GM04504 (cell line): Measurements from ENCODE around the gene RGS12.
"Not testable (repeated sequence)": the region's sequence is repeated elsewhere in the genome, so short reads cannot be mapped to it uniquely, and the experiment has no call there.

Source experiments
- DNase-seq: peaks from one replicate; pipeline ENCODE4 v3.0.0-alpha.2; 2012; ENCODE audit warnings: low read depth

The RGS12 gene

GRCh38 chr4:3299122-3299975, 6.5 kb downstream of the RGS12 start:
- no peak for DNase-seq

DNA sequence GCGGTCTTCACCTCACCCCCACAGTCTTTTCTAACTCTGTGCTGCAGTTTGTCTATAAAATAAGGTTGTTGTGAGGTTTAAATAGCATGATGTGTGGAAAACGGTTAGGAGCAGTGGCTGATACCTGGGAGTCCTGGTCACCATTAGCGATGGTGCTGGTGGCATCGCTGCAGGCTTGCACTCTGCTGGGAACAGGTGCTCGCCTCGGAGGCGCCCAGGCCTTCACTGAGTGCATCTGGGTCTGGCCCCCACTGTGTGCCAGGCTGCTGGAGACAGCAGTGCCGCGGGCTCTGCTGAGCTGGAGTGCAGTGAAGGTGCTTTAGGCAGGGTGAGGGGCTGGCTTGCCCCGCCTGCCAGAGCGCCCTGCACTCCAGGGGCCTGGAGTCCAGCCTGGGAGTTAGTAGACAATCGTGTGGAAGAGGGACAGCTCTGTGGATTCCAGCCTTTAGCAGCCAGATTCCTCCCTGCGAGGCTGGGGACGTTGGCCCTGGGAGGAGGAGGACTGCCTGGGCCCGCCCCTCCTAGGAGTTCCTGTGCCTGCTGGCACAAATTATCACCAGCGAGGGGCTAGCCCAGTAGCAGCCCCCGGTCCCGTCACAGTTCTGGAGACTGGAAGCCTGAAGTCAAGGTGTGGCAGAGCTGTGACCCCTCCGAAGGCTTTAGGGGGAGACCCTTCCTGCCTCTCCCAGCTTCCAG, 7.3 kb downstream of the RGS12 start:
- no peak for DNase-seq

DNA sequence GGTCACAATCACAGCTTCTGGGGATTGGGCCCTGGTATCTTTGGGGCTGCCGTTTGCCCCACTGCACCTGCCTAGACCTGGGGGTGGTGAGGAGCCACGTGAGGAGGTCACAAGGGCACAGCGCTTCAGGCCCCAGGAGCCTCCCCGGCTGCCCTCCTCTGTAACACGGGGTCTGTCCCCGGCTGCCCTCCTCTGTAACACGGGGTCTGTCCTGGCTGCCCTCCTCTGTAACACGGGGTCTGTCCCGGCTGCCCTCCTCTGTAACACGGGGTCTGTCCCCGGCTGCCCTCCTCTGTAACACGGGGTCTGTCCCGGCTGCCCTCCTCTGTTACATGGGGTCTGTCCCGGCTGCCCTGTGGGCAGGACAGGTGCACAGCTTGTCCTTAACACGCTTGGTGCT, 8.1 kb downstream of the RGS12 start:
- not testable (repeated sequence) for DNase-seq

GRCh38 chr4:3301450-3302172, 8.8 kb downstream of the RGS12 start:
- no peak for DNase-seq

DNA sequence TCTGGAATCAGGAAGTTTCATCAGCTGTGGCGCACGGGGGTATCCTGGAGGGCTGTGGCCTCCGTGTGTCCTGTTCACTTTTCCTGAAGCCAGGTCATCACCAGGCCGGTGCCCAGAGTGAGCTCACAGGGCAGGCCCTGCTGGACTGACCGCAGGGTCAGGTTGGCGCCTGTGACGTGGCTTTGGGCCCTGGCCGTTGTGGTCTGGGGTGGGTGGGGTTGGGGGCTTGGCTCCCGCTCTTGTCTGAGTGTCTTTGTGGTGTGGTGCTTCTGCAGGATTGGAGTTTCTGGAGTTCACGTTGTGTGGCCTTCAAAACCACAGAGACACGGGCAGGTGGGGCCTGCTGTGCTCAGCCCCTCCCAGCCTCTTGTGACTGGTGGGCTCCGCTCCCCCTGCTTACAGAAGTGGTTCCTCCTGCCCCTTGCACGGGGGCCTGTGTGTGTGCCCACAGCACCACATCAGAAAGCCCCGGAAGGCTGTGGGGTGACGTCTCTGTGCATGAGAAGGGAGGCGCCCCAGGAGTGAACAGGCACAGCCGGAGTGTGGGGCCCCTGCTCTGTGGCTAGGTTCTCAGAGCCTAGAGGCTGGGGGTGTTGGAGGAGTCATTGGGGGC, 9.5 kb downstream of the RGS12 start:
- no peak for DNase-seq

GRCh38 chr4:3302786-3303564, 10.2 kb downstream of the RGS12 start:
- DNase-seq = no peak

GRCh38 chr4:3303565-3303824, 10.7 kb downstream of the RGS12 start:
- DNase-seq = no peak

- DNase-seq = no peak
Observed at GRCh38 chr4:3303923-3304710, 11.3 kb downstream of the RGS12 start.

DNA sequence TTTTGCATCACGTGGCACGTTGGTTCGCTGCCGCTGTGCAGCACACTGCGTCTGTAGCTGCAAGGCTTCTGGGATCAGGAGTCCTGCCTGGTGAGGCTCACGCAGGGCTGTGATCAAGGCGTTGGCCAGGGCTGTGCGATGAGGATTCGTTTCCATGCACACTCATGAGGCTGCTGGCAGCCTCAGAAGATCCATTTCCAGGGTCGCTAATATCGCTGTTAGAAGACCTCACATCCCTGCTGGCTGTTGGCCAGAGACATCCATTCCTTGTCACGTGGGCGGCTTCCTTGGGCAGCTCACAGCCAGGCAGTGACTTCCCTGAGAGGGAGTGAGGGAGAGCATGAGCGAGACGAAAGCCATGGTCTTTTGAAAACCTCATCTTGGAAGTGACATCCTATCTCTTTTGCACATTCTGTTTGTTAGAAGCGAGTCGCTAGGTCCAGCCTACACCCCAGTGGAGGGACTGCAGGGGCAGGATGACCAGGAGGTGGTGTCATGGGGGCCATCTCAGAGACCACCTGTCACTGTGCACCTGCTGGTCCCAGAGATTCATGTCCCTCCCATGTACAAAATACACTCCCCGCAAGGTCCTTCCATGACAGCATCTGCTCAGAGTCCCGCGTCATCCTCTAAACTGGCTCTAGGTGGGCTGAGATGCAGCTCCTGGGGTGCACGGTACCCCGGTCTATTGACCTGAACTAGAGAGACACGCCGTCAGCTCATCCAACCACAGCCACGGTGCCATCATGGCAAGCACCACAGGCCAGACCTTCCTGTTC, 12.2 kb downstream of the RGS12 start:
- DNase-seq = no peak

DNA sequence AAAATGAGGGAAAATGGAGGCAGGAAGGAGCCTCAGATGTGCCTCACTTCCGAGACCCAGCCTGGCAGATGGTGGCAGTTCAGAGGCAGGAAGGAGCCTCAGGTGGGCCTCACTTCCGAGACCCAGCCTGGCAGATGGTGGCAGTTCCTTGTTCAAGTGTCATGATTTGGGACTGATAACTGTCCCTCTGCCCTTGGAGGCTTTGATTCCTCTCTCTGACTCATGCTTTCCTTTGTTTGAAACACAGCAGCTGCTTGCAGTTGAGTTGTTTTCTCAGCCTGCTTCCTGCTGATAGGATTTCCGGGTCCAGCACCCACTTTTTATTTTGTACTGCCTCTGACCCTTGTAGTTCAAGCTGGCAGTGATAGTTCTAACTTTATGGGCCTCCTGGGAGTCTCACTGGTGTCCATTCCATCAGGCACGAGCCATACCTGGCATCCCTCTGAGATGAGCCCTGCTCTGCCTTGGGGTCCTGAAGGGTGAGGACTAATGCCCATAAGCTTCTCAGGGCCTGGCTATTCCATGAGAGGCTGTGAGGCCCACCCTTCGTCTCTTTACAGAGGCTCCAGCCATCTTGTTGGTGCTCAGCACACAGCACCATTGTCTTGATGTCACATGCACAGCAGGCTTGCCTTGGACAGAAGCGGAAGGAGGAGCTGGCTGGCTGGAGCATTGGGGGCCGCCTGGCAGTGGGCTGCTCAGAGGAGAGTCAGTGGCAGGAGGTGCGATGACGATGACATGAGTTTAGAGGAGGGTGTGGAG, 13.0 kb downstream of the RGS12 start:
- DNase-seq = no peak

DNA sequence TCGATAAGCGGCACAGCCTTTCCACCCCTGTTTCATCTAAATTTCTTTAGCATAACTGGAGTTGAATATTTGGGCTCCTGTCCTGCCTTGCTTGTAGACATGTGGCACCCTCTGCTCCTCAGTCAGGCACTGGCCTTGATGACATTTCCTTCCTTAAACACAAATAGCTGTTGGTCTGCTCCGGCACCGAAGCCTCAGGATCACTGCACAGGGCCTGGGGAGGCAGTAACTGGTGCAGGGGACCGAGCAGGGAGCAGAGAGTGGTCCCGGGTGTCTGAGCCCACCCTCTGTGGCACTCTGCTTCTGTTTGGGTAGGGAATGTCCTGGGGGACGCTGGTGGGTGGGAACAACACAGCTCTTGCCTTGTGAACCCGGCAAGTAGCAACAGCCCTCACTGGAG, 13.6 kb downstream of the RGS12 start:
- DNase-seq = no peak

DNA sequence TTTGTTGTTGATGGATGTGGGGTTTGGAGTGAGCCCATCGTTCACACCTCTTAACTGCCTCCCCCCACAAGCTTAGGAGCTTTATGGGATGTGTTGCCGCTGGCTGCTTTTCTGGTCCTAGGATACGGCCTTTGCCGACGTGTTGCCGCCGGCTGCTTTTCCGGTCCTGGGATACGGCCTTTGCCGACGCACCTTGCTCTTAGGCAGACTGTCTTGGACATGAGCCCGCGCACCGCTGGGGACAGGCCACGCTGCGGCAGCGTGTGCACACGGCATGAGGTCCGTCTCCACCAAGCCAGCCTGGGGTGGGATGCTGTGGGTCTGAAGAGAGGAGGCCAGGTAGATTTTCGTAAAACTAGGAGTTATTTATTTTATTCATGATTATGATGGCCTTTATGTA, 14.2 kb downstream of the RGS12 start:
- no peak for DNase-seq

- no peak for DNase-seq
Observed at GRCh38 chr4:3307486-3307885, 14.7 kb downstream of the RGS12 start.

- DNase-seq = no peak
Observed at GRCh38 chr4:3307891-3308575, 15.2 kb downstream of the RGS12 start.

- DNase-seq = no peak
Observed at GRCh38 chr4:3308691-3309090, 15.9 kb downstream of the RGS12 start.

DNA sequence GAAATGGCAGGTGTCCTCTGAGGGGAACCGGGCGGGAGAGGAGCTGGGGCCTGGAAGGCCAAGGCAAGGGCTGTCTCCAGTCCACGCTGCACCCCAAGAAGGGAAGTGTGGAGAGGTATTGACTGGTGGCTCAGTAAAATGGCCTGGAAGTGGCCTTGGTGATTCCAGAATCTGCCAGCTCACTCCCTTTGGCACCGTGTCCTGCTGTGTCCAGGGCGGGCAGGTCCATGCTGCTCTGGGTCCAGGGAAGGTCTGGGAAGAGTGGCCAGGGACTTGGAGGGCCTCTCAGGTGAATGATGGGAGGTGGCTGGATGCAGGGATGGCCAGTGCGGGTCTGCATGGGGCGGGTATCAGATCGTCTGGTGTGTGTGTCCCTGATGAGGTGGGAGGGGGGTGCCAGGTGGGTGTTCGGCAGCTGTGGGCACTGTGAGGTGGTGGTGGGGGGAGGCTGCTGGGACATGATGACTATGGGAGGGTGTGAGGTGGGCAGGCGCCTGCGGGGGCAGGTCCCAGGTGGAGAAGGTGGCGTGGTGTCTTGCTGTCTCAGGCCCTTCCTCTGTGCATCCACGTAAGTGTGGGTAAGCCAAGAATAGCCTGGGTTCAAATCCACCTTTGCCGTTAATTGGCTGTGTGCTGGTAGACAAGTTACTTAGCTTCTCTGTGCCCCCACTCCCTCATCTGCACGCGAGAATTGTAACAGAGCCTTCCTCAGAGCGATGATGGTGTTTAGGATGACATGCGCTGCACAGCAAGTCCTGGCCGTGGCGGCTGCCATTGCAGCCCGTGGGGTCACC, 17.7 kb downstream of the RGS12 start:
- no peak for DNase-seq

- DNase-seq = no peak
Observed at GRCh38 chr4:3311095-3311372, 18.2 kb downstream of the RGS12 start.

- no peak for DNase-seq
Observed at GRCh38 chr4:3311489-3312171, 18.8 kb downstream of the RGS12 start.
